NCI-H748 treated with DMSO at 0.1 percent for 48 hours (cell line): ENCODE data around the gene FRMD6.

Source experiments
- DNase-seq: peaks from one replicate; lab custom pipeline; 2025; lab: John Stamatoyannopoulos, UW

FRMD6 gene

GRCh38 chr14:51666826-51667225 lies 15.1 kb downstream of the FRMD6 start:
- DNase-seq, result no peak

- no peak for DNase-seq
Measured at GRCh38 chr14:51668870-51669269, 17.2 kb downstream of the FRMD6 start.

- no peak for DNase-seq
Measured at GRCh38 chr14:51674294-51675002, 22.7 kb downstream of the FRMD6 start.

GRCh38 chr14:51676549-51676948 lies 24.8 kb downstream of the FRMD6 start:
- no peak for DNase-seq

DNA sequence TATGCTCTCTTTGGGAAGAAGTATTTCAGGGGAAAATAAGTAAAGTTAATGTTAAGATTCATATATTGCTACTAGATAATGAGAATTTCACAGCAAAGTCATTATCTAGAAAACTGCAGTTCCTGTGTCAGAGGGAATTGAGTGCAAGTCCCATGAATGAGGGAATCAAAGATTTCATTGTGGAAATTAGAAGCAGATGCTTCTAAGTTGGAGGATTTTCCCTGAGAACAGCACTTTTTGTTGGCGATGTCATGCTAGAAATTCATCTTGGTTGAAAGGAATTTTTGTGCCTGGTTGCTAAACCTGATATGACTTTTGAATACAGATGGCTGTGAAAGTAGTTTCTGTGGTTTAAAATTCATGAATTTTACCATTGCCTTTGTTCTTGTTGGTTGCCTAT lies 25.6 kb downstream of the FRMD6 start:
- DNase-seq, result no peak

DNA sequence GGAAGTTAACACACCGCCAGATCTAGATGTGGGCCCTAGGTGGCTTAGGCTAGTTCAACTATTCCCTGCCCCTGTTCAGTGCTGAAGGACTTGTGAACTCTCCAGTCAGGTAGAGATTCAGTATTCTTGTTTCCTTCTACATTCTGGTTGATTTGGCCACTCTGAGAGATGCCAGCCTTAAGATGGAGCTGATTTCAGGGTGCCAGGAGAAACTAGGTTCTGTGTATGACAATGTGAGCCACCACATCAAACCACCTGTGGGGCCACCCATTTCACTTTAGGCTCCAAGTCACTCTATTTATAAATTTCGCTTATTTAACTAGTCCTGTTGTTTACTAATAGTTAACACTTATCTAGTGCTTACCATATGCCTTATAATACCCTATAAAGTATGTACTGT lies 26.0 kb downstream of the FRMD6 start:
- no peak for DNase-seq

- no peak for DNase-seq
Measured at GRCh38 chr14:51680031-51680430, 28.3 kb downstream of the FRMD6 start.

DNA sequence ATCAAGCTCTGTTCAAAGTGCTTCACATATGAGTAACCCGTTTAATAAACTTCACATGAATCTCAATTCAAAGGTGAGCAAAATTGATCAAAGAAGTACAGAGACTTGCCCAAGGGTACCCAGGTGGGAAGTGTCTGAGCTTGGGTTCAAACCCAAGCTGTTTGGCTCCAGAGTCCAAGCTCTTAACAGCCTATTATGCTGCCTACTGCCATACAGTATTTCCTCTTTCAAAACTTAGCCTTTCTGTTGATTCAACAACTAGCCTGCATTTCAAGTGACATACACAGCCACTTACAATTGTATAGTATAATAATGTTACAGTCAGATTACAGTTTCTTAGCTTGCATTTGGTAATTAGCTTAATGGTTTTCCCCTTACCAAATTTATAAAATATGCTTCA lies 29.7 kb downstream of the FRMD6 start:
- no peak for DNase-seq

GRCh38 chr14:51682411-51682810 lies 30.7 kb downstream of the FRMD6 start:
- DNase-seq, result no peak

- DNase-seq, result no peak
Measured at GRCh38 chr14:51684760-51685159, 33.0 kb downstream of the FRMD6 start.

DNA sequence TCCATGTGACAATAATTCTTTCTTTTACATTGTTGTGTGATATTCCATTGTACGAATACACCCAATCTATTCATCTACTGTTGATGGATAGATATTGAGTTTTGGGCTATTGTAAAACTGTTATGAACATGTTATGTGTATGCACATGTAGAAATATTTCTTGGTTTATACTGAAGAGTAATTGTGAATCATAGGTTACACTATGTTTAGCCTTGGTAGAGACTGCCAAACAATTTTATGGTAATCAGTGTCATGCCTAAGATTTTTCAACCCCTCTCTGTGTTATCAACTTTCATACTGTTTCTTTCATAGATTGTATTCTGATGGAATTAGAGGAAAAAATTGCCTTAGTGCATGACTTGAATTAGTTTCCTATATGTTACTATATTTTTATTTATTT lies 39.5 kb downstream of the FRMD6 start:
- no peak for DNase-seq

DNA sequence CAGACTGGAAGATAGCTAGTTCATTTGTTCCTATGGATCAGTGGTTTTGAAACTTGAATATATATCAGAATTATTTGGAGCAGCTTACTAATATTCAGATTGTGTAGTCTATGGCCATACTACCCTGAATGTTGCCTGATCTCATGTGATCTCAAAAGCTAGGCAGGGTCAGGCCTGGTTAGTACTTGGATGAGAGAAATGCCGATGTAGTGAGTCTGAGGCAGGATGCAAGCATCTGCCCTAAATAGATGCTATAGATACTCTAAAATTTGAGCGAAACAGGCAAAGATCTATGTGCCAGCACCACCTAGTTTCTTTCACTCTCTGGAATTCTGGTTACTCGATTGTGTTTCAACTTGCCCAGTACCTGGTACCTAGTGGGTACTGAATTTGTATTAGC lies 40.9 kb downstream of the FRMD6 start:
- DNase-seq, result no peak

- no peak for DNase-seq
Measured at GRCh38 chr14:51697848-51698247, 46.1 kb downstream of the FRMD6 start.

DNA sequence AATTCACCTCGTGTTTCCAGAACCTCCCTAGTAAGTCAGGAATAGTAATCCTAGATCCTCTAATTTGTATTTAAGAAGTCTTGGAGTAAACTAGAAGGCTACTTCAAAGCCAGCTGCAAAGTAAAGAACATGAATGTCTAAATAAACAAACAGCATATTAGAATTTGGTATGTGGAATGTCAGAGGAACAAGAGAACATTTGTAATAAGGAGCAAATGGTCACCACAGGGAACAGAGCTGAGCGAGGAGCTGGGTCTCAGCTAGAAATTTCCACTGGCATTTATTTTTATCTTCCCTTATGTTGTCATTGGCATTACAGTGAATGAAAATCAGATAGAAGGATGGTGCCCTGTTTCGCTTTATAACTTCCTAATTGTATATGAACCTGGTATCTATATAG lies 50.2 kb downstream of the FRMD6 start:
- DNase-seq, result no peak

GRCh38 chr14:51703787-51704186 lies 52.1 kb downstream of the FRMD6 start:
- DNase-seq, result no peak

GRCh38 chr14:51704545-51704944 lies 52.8 kb downstream of the FRMD6 start:
- no peak for DNase-seq

- DNase-seq, result no peak
Measured at GRCh38 chr14:51707327-51707726, 55.6 kb downstream of the FRMD6 start.

GRCh38 chr14:51711505-51711904 lies 59.8 kb downstream of the FRMD6 start:
- no peak for DNase-seq

DNA sequence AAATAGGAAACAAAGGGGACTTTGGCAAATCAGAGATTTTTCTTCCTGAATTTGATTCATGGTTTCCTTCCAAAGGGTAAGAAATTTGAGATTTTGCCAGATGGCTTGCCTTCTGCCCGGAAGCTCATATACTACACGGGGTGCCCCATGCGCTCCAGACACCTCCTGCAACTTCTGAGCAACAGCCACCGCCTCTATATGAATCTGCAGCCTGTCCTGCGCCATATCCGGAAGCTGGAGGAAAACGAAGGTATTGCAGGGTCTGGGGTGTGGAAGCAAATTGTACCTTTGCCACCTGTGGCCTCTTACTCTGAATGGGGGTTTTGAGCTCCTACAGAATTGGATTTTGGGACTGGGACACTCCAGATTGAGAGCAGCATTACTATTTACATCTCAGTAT lies 63.5 kb downstream of the FRMD6 start:
- no peak for DNase-seq

DNA sequence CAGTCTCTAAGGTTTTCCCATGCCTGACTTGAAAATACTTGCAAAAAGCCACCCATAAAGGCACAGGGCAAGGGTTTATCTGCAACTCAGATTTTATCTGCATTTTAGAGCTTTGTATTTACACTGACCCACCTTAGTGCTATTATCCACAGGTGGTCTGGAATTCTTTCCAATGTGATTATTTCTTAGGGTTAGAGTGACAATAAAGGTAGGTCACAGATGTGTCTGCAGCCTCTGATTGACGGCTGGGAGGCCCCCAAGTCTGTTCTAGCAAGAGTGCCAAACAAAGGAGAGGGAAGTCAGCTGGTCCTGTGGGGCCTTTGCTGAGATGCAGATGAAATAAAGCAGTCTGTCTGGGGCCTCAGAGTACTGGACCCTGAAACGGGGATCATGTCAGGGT lies 64.0 kb downstream of the FRMD6 start:
- no peak for DNase-seq

GRCh38 chr14:51716610-51717009 lies 64.9 kb downstream of the FRMD6 start:
- DNase-seq, result no peak

DNA sequence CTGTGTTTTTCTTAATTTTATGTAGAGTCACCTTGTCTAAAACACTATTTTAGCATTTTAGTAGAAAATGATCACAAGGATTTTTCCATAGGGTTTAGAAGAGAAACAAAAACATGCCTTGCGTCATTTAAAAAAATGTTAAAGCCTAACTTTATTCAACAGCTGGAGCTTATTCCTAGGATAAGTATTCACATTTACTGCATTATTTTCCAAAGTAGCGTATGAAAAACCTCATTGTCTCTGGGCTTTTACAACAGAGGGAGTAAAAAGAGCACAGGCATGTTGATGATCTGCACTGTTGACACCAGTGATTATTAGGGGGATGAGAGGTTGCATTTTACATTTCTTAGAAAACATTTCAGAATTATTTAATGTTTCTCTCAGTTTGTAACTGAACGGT lies 66.1 kb downstream of the FRMD6 start:
- no peak for DNase-seq

- DNase-seq, result no peak
Measured at GRCh38 chr14:51719955-51720354, 68.2 kb downstream of the FRMD6 start.

DNA sequence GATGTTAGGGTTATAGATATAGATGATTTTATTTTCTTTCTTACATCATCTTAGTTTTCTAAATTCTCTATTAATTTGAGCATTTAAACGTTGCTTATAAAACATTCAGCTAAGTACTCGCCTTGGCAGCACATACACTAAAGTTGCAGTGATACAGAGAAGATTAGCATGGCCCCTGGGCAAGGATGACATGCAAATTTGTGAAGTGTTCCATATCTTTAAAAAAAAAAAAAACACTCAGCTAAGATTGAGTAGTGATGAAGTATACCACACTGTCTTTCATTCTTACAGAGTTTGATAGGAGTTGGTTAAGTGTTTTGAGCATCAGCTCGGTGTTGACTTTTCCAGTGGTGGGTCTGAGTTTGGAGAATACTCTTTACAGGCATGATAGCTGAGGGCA lies 72.3 kb downstream of the FRMD6 start:
- DNase-seq, result no peak

DNA sequence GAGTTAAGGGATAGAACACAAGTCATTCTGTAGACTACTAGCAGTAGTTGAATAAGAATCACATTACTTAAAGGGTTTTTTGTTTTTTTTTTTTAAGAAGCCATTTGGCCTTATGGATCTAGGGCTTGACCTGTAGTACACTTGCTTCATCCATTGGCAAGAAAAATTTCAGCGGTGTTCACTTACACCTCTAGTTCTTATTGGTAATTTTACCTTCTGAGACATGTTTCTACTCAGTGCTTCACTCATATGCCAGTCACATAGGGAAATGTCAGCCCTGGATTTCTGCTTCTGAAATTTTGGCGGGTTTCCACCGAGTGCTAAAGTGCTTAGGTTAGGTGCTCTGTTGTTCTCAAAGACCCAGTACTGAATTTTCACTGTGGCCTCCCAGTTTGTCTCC lies 72.9 kb downstream of the FRMD6 start:
- DNase-seq, result no peak
